Keratinocyte (primary cell): Measurements from ENCODE around the gene CHGA. TPM values are rescaled to one million over a fixed set of nuclear protein-coding genes. Genes with fewer than 3 reads are reported as not detected.

Experiments
- DNase-seq: peaks from one replicate; pipeline ENCODE4 v3.0.0-alpha.2; 2011; ENCODE audit warnings: low read depth, missing footprints, low spot score
- FAIRE-seq: peaks from 2 replicates; lab custom pipeline; 2011; peaks lifted over from hg19 to GRCh38; lab: Jason Lieb, UNC
- H2AFZ ChIP-seq: 2 replicates; pipeline ENCODE4 v1.6.0; 2012; ENCODE audit warnings: low read length, control low read depth, inconsistent platforms; ENCODE audit not compliant: control insufficient read depth
- H3K27ac ChIP-seq: 2 replicates; pipeline ENCODE4 v1.5.1; 2011; ENCODE audit warnings: low read length; ENCODE audit not compliant: control insufficient read depth, insufficient read depth
- H3K27me3 ChIP-seq: 3 replicates; pipeline ENCODE4 v1.6.0; 2011; ENCODE audit warnings: low read length; ENCODE audit not compliant: control insufficient read depth, insufficient read depth; ENCODE audit errors: extremely low read depth
- H3K36me3 ChIP-seq, 2 experiments: 2 replicates in 1 of 2; 3 replicates in 1 of 2; pipeline ENCODE4 v1.5.1; 2011; ENCODE audit warnings: low read length in 2 of 2, mild to moderate bottlenecking in 1 of 2; ENCODE audit not compliant: control insufficient read depth in 2 of 2, insufficient read depth in 2 of 2; ENCODE audit errors: extremely low read depth in 1 of 2
- H3K4me1 ChIP-seq: 3 replicates; pipeline ENCODE4 v1.5.1; 2011; ENCODE audit warnings: low read length; ENCODE audit not compliant: control insufficient read depth, insufficient read depth; ENCODE audit errors: extremely low read depth
- H3K4me2 ChIP-seq: 3 replicates; pipeline ENCODE4 v1.6.0; 2011; ENCODE audit warnings: low read depth, low read length; ENCODE audit not compliant: control insufficient read depth, insufficient read depth; ENCODE audit errors: extremely low read depth
- H3K4me3 ChIP-seq, 3 experiments: fragments of 200-600 bp in 1 of 3; sonication (generic) in 1 of 3; 2 replicates in 2 of 3; 3 replicates in 1 of 3; pipeline ENCODE4 v1.5.1; 2011 to 2016; ENCODE audit warnings: low read length in 3 of 3, mild to moderate bottlenecking in 3 of 3, control low read depth in 2 of 3, inconsistent platforms in 1 of 3, low read depth in 1 of 3, mixed read lengths in 1 of 3, mixed run types in 1 of 3, moderate library complexity in 1 of 3; ENCODE audit not compliant: control insufficient read depth in 2 of 3, insufficient read depth in 2 of 3; ENCODE audit errors: extremely low read depth in 1 of 3
- H3K79me2 ChIP-seq: 2 replicates; pipeline ENCODE4 v1.6.0; 2012; ENCODE audit warnings: low read length; ENCODE audit not compliant: control insufficient read depth, insufficient read depth
- H3K9ac ChIP-seq: 3 replicates; pipeline ENCODE4 v1.6.0; 2011; ENCODE audit warnings: low read length; ENCODE audit not compliant: control insufficient read depth, insufficient read depth; ENCODE audit errors: extremely low read depth
- H3K9me1 ChIP-seq: 3 replicates; pipeline ENCODE4 v1.6.0; 2011; ENCODE audit warnings: low read length; ENCODE audit not compliant: control insufficient read depth, insufficient read depth; ENCODE audit errors: extremely low read depth
- H3K9me3 ChIP-seq: 2 replicates; pipeline ENCODE4 v1.5.1; 2012; ENCODE audit warnings: low read depth, low read length; ENCODE audit not compliant: control insufficient read depth
- H4K20me1 ChIP-seq: 3 replicates; pipeline ENCODE4 v1.6.0; 2011; ENCODE audit warnings: low read length; ENCODE audit not compliant: control insufficient read depth, insufficient read depth; ENCODE audit errors: extremely low read depth
- EZH2 ChIP-seq: IDR thresholded peaks from one replicate; pipeline ENCODE4 v1.6.1; 2012; ENCODE audit warnings: inconsistent platforms, mild to moderate bottlenecking, low read length, moderate library complexity
- dilution Hi-C: fragments of 300-500 bp; cut with MboI; formaldehyde crosslinking; loops from one replicate; pipeline ENCODE4 v1.7.0; 2020; ENCODE audit warnings: low sequenced_read_pairs; ENCODE audit not compliant: extremely low pct_ligation_motif_present
- polyA plus RNA-seq, 5 experiments: library from polyadenylated mRNA; depleted of rRNA in 3 of 5; stranded (reverse) in 3 of 5; stranded (forward) in 1 of 5; unstranded in 1 of 5; fragments of >200 nt; gene quantifications; 1 replicate in 1 of 5; 2 replicates in 3 of 5; 3 replicates in 1 of 5; pipeline versions ENCODE4 v1.2.1 to v1.2.3, GENCODE V29; 2011 to 2012; ENCODE audit warnings: missing spikeins in 2 of 5, low read depth in 1 of 5, low replicate concordance in 1 of 5
- TF ChIP-seq, protein P1 (sequence below), 3 experiments: IDR thresholded peaks in 1 of 3; conservative IDR thresholded peaks in 1 of 3; optimal IDR thresholded peaks in 1 of 3; 2 replicates in 2 of 3; 3 replicates in 1 of 3; pipeline versions ENCODE3 to v1.5.1; 2011; ENCODE audit warnings: low read length in 3 of 3, mild to moderate bottlenecking in 3 of 3, moderate library complexity in 2 of 3, control low read depth in 1 of 3, inconsistent platforms in 1 of 3; ENCODE audit not compliant: insufficient read depth in 2 of 3; ENCODE audit errors: extremely low read depth in 1 of 3

The CHGA gene
- polyA plus RNA-seq, 1 donor (not counting 4 experiments of a cell fraction or from before 2014, with no cell fraction given): 0.04 TPM

DNA sequence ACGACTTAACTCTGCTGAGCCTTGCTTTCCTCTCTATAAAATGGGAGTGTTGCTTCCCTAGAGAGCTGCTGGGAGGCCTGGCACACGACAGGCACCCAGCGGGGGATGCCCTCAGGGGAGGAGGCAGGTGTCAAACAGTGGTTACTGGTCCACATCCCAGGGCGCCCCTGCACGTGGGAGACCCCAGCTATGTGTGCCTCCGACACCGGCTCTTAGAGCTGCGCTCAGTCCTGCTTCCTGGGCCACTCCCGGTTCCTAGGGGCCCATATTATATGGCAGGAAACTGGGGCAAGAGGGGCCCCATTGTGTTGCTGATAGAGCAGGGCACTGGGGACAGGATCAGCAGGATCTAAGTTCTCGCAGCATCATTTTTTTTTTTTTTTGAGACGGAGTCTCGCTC, 47.3 kb downstream of the CHGA start:
- no peak for FAIRE-seq
- DNase-seq: no peak
- no peak overlapping the region for H3K4me2 ChIP-seq
- H3K4me3 ChIP-seq: no peak overlapping the region
- H2AFZ ChIP-seq: no peak overlapping the region
- H3K9me1 ChIP-seq: peaks cover 4% of the 10 kb centered on the region
- H3K27me3 ChIP-seq: no peaks in the 10 kb centered on the region
- H3K9me3 ChIP-seq: no peaks in the 10 kb centered on the region
- peaks cover 15% of the 10 kb centered on the region for H3K4me1 ChIP-seq
- H3K79me2 ChIP-seq: peaks cover 16% of the 10 kb centered on the region
- TF ChIP-seq EZH2: no peak
- TF ChIP-seq, protein P1, sequence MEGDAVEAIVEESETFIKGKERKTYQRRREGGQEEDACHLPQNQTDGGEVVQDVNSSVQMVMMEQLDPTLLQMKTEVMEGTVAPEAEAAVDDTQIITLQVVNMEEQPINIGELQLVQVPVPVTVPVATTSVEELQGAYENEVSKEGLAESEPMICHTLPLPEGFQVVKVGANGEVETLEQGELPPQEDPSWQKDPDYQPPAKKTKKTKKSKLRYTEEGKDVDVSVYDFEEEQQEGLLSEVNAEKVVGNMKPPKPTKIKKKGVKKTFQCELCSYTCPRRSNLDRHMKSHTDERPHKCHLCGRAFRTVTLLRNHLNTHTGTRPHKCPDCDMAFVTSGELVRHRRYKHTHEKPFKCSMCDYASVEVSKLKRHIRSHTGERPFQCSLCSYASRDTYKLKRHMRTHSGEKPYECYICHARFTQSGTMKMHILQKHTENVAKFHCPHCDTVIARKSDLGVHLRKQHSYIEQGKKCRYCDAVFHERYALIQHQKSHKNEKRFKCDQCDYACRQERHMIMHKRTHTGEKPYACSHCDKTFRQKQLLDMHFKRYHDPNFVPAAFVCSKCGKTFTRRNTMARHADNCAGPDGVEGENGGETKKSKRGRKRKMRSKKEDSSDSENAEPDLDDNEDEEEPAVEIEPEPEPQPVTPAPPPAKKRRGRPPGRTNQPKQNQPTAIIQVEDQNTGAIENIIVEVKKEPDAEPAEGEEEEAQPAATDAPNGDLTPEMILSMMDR (optimal IDR thresholded peaks at IDR 0.05 in 1 of 3, IDR thresholded peaks at IDR 0.05 in 1 of 3, conservative IDR thresholded peaks at IDR 0.05 in 1 of 3; ENCODE audit: extremely low read depth in 1 of 3, insufficient read depth in 2 of 3, low read length in 3 of 3): no peak
- H4K20me1 ChIP-seq: peaks cover 12% of the 10 kb centered on the region
- H3K27ac ChIP-seq: no peak overlapping the region
- dilution Hi-C loops: no loop called here
- H3K9ac ChIP-seq: no peak overlapping the region
- H3K36me3 ChIP-seq: no peaks in the 10 kb centered on the region

DNA sequence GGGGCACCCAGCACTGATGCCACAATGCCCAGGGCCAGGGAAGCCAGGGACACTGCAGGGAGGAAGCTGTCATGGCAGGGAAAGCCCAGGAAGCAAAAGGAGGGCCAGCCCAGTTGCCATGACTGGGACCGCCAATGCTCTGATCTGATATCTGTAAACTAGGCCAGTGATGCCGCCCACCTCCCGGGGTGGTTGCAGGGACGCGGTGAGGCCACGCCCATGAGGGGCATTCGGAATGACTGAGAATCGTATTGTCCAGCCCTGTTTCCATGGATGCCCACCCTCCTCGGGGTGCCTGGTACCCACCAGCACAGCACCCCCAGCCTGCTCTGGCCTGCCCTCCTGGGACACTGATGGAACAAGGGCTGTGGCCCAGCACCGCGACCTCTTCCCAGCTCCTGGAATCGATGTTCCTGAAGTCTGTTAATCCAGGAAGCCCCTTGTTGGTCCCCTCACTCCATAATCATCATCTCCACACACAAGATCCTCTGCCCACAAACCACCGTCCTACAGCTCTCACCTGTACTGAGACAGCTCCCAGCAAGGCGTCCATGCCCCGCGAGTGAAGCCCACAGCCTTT, 48.7 kb downstream of the CHGA start:
- Histone ChIP-seq H3K27me3 (no peaks in the 10 kb centered on the region), H3K27ac (no peak overlapping the region), H3K79me2 (peaks cover 9% of the 10 kb centered on the region), H3K9me3 (no peaks in the 10 kb centered on the region), H3K9me1 (peaks cover 4% of the 10 kb centered on the region), H3K9ac (no peak overlapping the region), H3K4me3 (no peak overlapping the region), H3K4me1 (peaks cover 15% of the 10 kb centered on the region), H3K4me2 (no peak overlapping the region), H3K36me3 (no peaks in the 10 kb centered on the region), H4K20me1 (peaks cover 9% of the 10 kb centered on the region), H2AFZ (no peak overlapping the region)
- no peak for DNase-seq
- no peak for FAIRE-seq
- dilution Hi-C loops: no loop called here
- TF ChIP-seq EZH2: no peak
- TF ChIP-seq, protein P1 (optimal IDR thresholded peaks at IDR 0.05 in 1 of 3, IDR thresholded peaks at IDR 0.05 in 1 of 3, conservative IDR thresholded peaks at IDR 0.05 in 1 of 3; ENCODE audit: extremely low read depth in 1 of 3, insufficient read depth in 2 of 3, low read length in 3 of 3): no peak
